Stomach (tissue), 4 donors: ENCODE data around the gene SYT8.

Experiments
- CTCF ChIP-seq, 7 experiments: fragments of 450-650 bp in 4 of 7; fragments of 200-600 bp in 3 of 7; sonication (generic) in 3 of 7; IDR thresholded peaks; one replicate each; pipeline ENCODE4 v1.5.1; 2016 to 2019; ENCODE audit warnings: antibody characterized with exemption in 7 of 7, control low read depth in 2 of 7, mild to moderate bottlenecking in 1 of 7
- EP300 ChIP-seq: sonication (generic); formaldehyde crosslinking; IDR thresholded peaks from one replicate; pipeline ENCODE4 v1.6.1; 2017; ENCODE audit warnings: antibody characterized with exemption
- POLR2A ChIP-seq, 4 donors: fragments of 450-650 bp; IDR thresholded peaks; one replicate each; pipeline ENCODE4 v1.6.1; 2016; ENCODE audit warnings: antibody characterized with exemption in 4 of 4, control low read depth in 2 of 4, mild to moderate bottlenecking in 1 of 4, moderate library complexity in 1 of 4
- POLR2AphosphoS5 ChIP-seq, 3 donors: sonication (generic); formaldehyde crosslinking; IDR thresholded peaks; one replicate each; pipeline ENCODE4 v1.6.1; 2016; ENCODE audit warnings: antibody characterized with exemption in 3 of 3

- TF ChIP-seq POLR2AphosphoS5 (IDR thresholded peaks at IDR 0.05) (no peak), CTCF (IDR thresholded peaks at IDR 0.05) (no peak), POLR2A (IDR thresholded peaks at IDR 0.05) (no peak), EP300 (no peak)
Observed at GRCh38 chr11:1831338-1832210, 3.2 kb upstream of the SYT8 start.
